T-cell (primary cell): ENCODE measurements around the gene TPST1. TPM values are rescaled to one million over a fixed set of nuclear protein-coding genes. Genes with fewer than 3 reads are reported as not detected.

Experiments used
- ATAC-seq, 4 experiments: fragments of 200-7000 bp in 3 of 4; fragments of 150-1000 bp in 1 of 4; cut with Tn5 transposase; replicated peaks in 1 of 4; 1 replicate in 3 of 4; 2 replicates in 1 of 4; pipeline ENCODE4 v1.10.0; 2021; ENCODE audit warnings: moderate library complexity in 3 of 4, mild to moderate bottlenecking in 2 of 4, moderate number of reproducible peaks in 1 of 4
- CTCF ChIA-PET, 2 donors: fragments of 300-600 bp; sonication (Branson Sonifier 250); formaldehyde crosslinking; loops; one replicate each; lab custom pipeline; 2022; ENCODE audit warnings: antibody characterized with exemption in 2 of 2; lab: Charles Lee
- POLR2A ChIA-PET, 2 donors: fragments of 300-600 bp; sonication (Branson Sonifier 250); formaldehyde crosslinking; loops; one replicate each; lab custom pipeline; 2022; ENCODE audit warnings: antibody characterized with exemption in 2 of 2; lab: Charles Lee
- DNase-seq, 35 experiments: peaks; one replicate each; pipeline versions ENCODE4 v3.0.0 to v3.0.0-alpha.2; 2013 to 2023
- H3K27ac ChIP-seq: one replicate; pipeline ENCODE4 v1.5.1; 2013; ENCODE audit warnings: low read length
- H3K27me3 ChIP-seq, 2 experiments: replicated peaks in 1 of 2; 1 replicate in 1 of 2; 2 replicates in 1 of 2; pipeline versions ENCODE4 v1.6.1 to v1.7.0; 2013; ENCODE audit warnings: low read length in 1 of 2, mixed read lengths in 1 of 2; ENCODE audit not compliant: control insufficient read depth in 2 of 2, insufficient read depth in 2 of 2; ENCODE audit errors: extremely low read depth in 1 of 2
- H3K36me3 ChIP-seq, 2 donors: 1 replicate in 1 of 2; 2 replicates in 1 of 2; pipeline versions ENCODE4 v1.6.1 to v1.7.0; 2013; ENCODE audit warnings: low read length in 1 of 2; ENCODE audit not compliant: control insufficient read depth in 2 of 2, insufficient read depth in 1 of 2; ENCODE audit errors: extremely low read depth in 1 of 2
- H3K4me1 ChIP-seq, 2 experiments: 1 replicate in 1 of 2; 2 replicates in 1 of 2; pipeline versions ENCODE4 v1.6.1 to v1.7.0; 2013; ENCODE audit warnings: low read length in 2 of 2, mixed read lengths in 1 of 2; ENCODE audit not compliant: insufficient read depth in 2 of 2, control insufficient read depth in 1 of 2; ENCODE audit errors: extremely low read depth in 1 of 2
- H3K4me3 ChIP-seq, 2 donors: 1 replicate in 1 of 2; 2 replicates in 1 of 2; pipeline versions ENCODE4 v1.5.1 to v1.7.0; 2013; ENCODE audit warnings: mild to moderate bottlenecking in 2 of 2, low read length in 1 of 2, moderate library complexity in 1 of 2; ENCODE audit not compliant: control insufficient read depth in 1 of 2; ENCODE audit errors: extremely low read depth in 1 of 2
- H3K9me3 ChIP-seq: 2 replicates; pipeline ENCODE4 v1.7.0; 2013
- H3K27ac Mint-ChIP-seq, 2 donors: one replicate each; pipeline ENCODE4 v1.8.0; 2020 to 2021; ENCODE audit warnings: mild to moderate bottlenecking in 2 of 2, mixed read lengths in 2 of 2
- H3K27me3 Mint-ChIP-seq, 2 donors: one replicate each; pipeline ENCODE4 v1.8.0; 2021 to 2022; ENCODE audit warnings: mixed read lengths in 2 of 2
- H3K36me3 Mint-ChIP-seq: one replicate; pipeline ENCODE4 v1.8.0; 2021; ENCODE audit warnings: mixed read lengths
- H3K4me1 Mint-ChIP-seq, 3 donors: one replicate each; pipeline ENCODE4 v1.8.0; 2020 to 2022; ENCODE audit warnings: mixed read lengths in 3 of 3, mild to moderate bottlenecking in 1 of 3
- H3K4me3 Mint-ChIP-seq, 3 donors: one replicate each; pipeline ENCODE4 v1.8.0; 2020 to 2022; ENCODE audit warnings: mild to moderate bottlenecking in 3 of 3, mixed read lengths in 3 of 3, moderate library complexity in 3 of 3
- H3K9me3 Mint-ChIP-seq, 3 donors: one replicate each; pipeline ENCODE4 v1.8.0; 2020 to 2022; ENCODE audit warnings: mixed read lengths in 3 of 3
- WGBS: methylation state at CpG from one replicate; pipeline ENCODE4 v1.1.5; 2013; ENCODE audit warnings: missing lambda C conversion rate; ENCODE audit not compliant: insufficient coverage; 5-methylcytosine and 5-hydroxymethylcytosine counted together
- total RNA-seq, 35 experiments: library from RNA in 6 of 35; stranded (reverse) in 6 of 35; fragments of 120-200 nt in 1 of 35; gene quantifications; one replicate each; pipeline versions ENCODE4 v1.2.1 to v1.2.4 and lab custom pipeline; 2013 to 2026

TPST1 gene
- total RNA-seq, 5 donors from 2014 or later (not counting 1 experiment from before 2014, with no cell fraction given) = 2.1 to 6.3 (median 2.6) TPM

- Histone ChIP-seq H3K36me3 (no peaks in the 10 kb centered on the region), H3K27me3 (peaks cover 0 to 4% of the 10 kb centered on the region in 2 experiments), H3K4me3 (no peak overlapping the region), H3K9me3 (no peaks in the 10 kb centered on the region), H3K4me1 (no peaks in the 10 kb centered on the region), H3K27ac (no peak overlapping the region)
- Mint-ChIP-seq H3K9me3 (peaks cover 0 to 10% (median 5%) of the 10 kb centered on the region in 3 donors), H3K4me1 (no peaks in the 10 kb centered on the region), H3K4me3 (no peak overlapping the region), H3K36me3 (peaks cover 8% of the 10 kb centered on the region), H3K27ac (no peak overlapping the region), H3K27me3 (peaks cover 0 to 2% of the 10 kb centered on the region in 2 donors)
- ChIA-PET CTCF (no interaction called here), POLR2A (no interaction called here)
- ATAC-seq (no peak), DNase-seq (no peak)
- WGBS = 100% methylated on average over 1 of the region's 1 CpG
These were observed 125.8 kb downstream of the TPST1 start for GRCh38 chr7:66330961-66331360.

- peaks cover 8 to 17% (median 12%) of the 10 kb centered on the region in 3 donors for H3K9me3 Mint-ChIP-seq
- Histone ChIP-seq H3K36me3 (no peaks in the 10 kb centered on the region), H3K4me3 (no peak overlapping the region), H3K4me1 (no peaks in the 10 kb centered on the region), H3K9me3 (no peaks in the 10 kb centered on the region), H3K27me3 (peaks cover 0 to 4% of the 10 kb centered on the region in 2 experiments), H3K27ac (no peak overlapping the region)
- ChIA-PET CTCF (no interaction called here), POLR2A (no interaction called here)
- H3K4me1 Mint-ChIP-seq = no peaks in the 10 kb centered on the region
- H3K27ac Mint-ChIP-seq = no peak overlapping the region
- no peak for ATAC-seq
- DNase-seq = no peak
- peaks cover 15% of the 10 kb centered on the region for H3K36me3 Mint-ChIP-seq
- H3K4me3 Mint-ChIP-seq = no peak overlapping the region
- 82% methylated on average over 3 of the region's 6 CpGs for WGBS
- H3K27me3 Mint-ChIP-seq = peaks cover 0 to 2% of the 10 kb centered on the region in 2 donors
These were observed 126.7 kb downstream of the TPST1 start for GRCh38 chr7:66331883-66332282.

- Mint-ChIP-seq H3K4me3 (no peak overlapping the region), H3K27ac (no peak overlapping the region), H3K9me3 (peaks cover 10 to 29% (median 20%) of the 10 kb centered on the region in 3 donors), H3K36me3 (peaks cover 16% of the 10 kb centered on the region), H3K4me1 (no peaks in the 10 kb centered on the region), H3K27me3 (peaks cover 0 to 2% of the 10 kb centered on the region in 2 donors)
- H3K4me3 ChIP-seq = no peak overlapping the region
- no CpG with 5 or more reads among the region's 1 CpG for WGBS
- H3K27ac ChIP-seq = no peak overlapping the region
- no peaks in the 10 kb centered on the region for H3K9me3 ChIP-seq
- DNase-seq (no peak), ATAC-seq (no peak)
- H3K4me1 ChIP-seq = no peaks in the 10 kb centered on the region
- ChIA-PET CTCF (no interaction called here), POLR2A (no interaction called here)
- H3K36me3 ChIP-seq = no peaks in the 10 kb centered on the region
- peaks cover 0 to 4% of the 10 kb centered on the region in 2 experiments for H3K27me3 ChIP-seq
These were observed 128.3 kb downstream of the TPST1 start for GRCh38 chr7:66333443-66333842.

- ChIA-PET CTCF (no interaction called here), POLR2A (no interaction called here)
- DNase-seq (no peak), ATAC-seq (no peak)
- H3K4me1 ChIP-seq = no peaks in the 10 kb centered on the region
- WGBS = 83% methylated on average over 3 of the region's 6 CpGs
- no peak overlapping the region for H3K4me3 ChIP-seq
- Mint-ChIP-seq H3K27ac (no peak overlapping the region), H3K4me1 (no peaks in the 10 kb centered on the region), H3K4me3 (no peak overlapping the region), H3K36me3 (peaks cover 21% of the 10 kb centered on the region), H3K27me3 (peaks cover 0 to 2% of the 10 kb centered on the region in 2 donors), H3K9me3 (peaks cover 20 to 43% (median 29%) of the 10 kb centered on the region in 3 donors)
- peaks cover 0 to 4% of the 10 kb centered on the region in 2 experiments for H3K27me3 ChIP-seq
- no peaks in the 10 kb centered on the region for H3K9me3 ChIP-seq
- H3K27ac ChIP-seq = no peak overlapping the region
- no peaks in the 10 kb centered on the region for H3K36me3 ChIP-seq
These were observed 130.2 kb downstream of the TPST1 start for GRCh38 chr7:66335318-66335717.

GRCh38 chr7:66336760-66337159 lies 131.6 kb downstream of the TPST1 start:
- H3K27ac ChIP-seq = no peak overlapping the region
- Mint-ChIP-seq H3K27me3 (peaks cover 0 to 2% of the 10 kb centered on the region in 2 donors), H3K9me3 (peaks cover 20 to 46% (median 32%) of the 10 kb centered on the region in 3 donors), H3K4me3 (no peak overlapping the region), H3K4me1 (no peaks in the 10 kb centered on the region), H3K36me3 (peaks cover 21% of the 10 kb centered on the region), H3K27ac (no peak overlapping the region)
- H3K4me3 ChIP-seq = no peak overlapping the region
- DNase-seq (no peak), ATAC-seq (no peak)
- CTCF ChIA-PET = no interaction called here
- H3K36me3 ChIP-seq = no peaks in the 10 kb centered on the region
- peaks cover 0 to 4% of the 10 kb centered on the region in 2 experiments for H3K27me3 ChIP-seq
- no peaks in the 10 kb centered on the region for H3K9me3 ChIP-seq
- POLR2A ChIA-PET = interaction anchor here in 1 of 2 donors (0.7 kb wide), 1 partner anchor 9 kb away, joined by 4 read pairs; no protein-coding TSS in a partner anchor
- no peaks in the 10 kb centered on the region for H3K4me1 ChIP-seq

- H3K27me3 Mint-ChIP-seq = peaks cover 0 to 2% of the 10 kb centered on the region in 2 donors
- no peak for ATAC-seq
- peaks cover 20 to 46% (median 32%) of the 10 kb centered on the region in 3 donors for H3K9me3 Mint-ChIP-seq
These were observed 134.0 kb downstream of the TPST1 start for GRCh38 chr7:66339141-66339540.

More at GRCh38 chr7:66339141-66339540, 134.0 kb downstream of the TPST1 start:
- no peak overlapping the region for H3K27ac Mint-ChIP-seq
- Histone ChIP-seq H3K36me3 (no peaks in the 10 kb centered on the region), H3K4me3 (no peak overlapping the region), H3K4me1 (no peaks in the 10 kb centered on the region), H3K27me3 (peaks cover 0 to 4% of the 10 kb centered on the region in 2 experiments), H3K27ac (no peak overlapping the region), H3K9me3 (no peaks in the 10 kb centered on the region)
- DNase-seq = no peak
- POLR2A ChIA-PET = no interaction called here
- WGBS = no CpG with 5 or more reads among the region's 1 CpG
- peaks cover 18% of the 10 kb centered on the region for H3K36me3 Mint-ChIP-seq
- CTCF ChIA-PET = no interaction called here
- H3K4me3 Mint-ChIP-seq = no peak overlapping the region
- no peaks in the 10 kb centered on the region for H3K4me1 Mint-ChIP-seq
